UCSD-AML1 (cell line): ENCODE data around the gene POLN.
"Not testable (repeated sequence)": the region's sequence is repeated elsewhere in the genome, so short reads cannot be mapped to it uniquely, and the experiment has no call there.

Experiments used
- DNase-seq: peaks from one replicate; lab custom pipeline; 2025; ENCODE audit not compliant: unreplicated experiment; lab: John Stamatoyannopoulos, UW

POLN gene

GRCh38 chr4:2044542-2045517 lies 197.1 kb downstream of the POLN start:
- no peak for DNase-seq

- no peak for DNase-seq
These were observed 197.8 kb downstream of the POLN start for GRCh38 chr4:2044119-2044485.

- DNase-seq: no peak
These were observed 198.4 kb downstream of the POLN start for GRCh38 chr4:2043396-2044118.

GRCh38 chr4:2042947-2043395 lies 198.9 kb downstream of the POLN start:
- no peak for DNase-seq

GRCh38 chr4:2042204-2042946 lies 199.5 kb downstream of the POLN start:
- DNase-seq: no peak

- DNase-seq: peak; percentile 87
These were observed 200.4 kb downstream of the POLN start for GRCh38 chr4:2041239-2042130.

GRCh38 chr4:2040391-2041238 lies 201.3 kb downstream of the POLN start:
- DNase-seq: no peak

GRCh38 chr4:2036866-2037265 lies 205.1 kb downstream of the POLN start:
- peak; percentile 23 for DNase-seq

- DNase-seq: no peak
These were observed 205.6 kb downstream of the POLN start for GRCh38 chr4:2036327-2036726.

- not testable (repeated sequence) for DNase-seq
These were observed 210.8 kb downstream of the POLN start for GRCh38 chr4:2031161-2031560.

- DNase-seq: not testable (repeated sequence)
These were observed 214.8 kb downstream of the POLN start for GRCh38 chr4:2027120-2027519.

GRCh38 chr4:2025817-2026216 lies 216.1 kb downstream of the POLN start:
- no peak for DNase-seq

- DNase-seq: no peak
These were observed 217.2 kb downstream of the POLN start for GRCh38 chr4:2024683-2025082.
